ENCODE data around the gene PRKAB1.

PRKAB1 gene

DNA sequence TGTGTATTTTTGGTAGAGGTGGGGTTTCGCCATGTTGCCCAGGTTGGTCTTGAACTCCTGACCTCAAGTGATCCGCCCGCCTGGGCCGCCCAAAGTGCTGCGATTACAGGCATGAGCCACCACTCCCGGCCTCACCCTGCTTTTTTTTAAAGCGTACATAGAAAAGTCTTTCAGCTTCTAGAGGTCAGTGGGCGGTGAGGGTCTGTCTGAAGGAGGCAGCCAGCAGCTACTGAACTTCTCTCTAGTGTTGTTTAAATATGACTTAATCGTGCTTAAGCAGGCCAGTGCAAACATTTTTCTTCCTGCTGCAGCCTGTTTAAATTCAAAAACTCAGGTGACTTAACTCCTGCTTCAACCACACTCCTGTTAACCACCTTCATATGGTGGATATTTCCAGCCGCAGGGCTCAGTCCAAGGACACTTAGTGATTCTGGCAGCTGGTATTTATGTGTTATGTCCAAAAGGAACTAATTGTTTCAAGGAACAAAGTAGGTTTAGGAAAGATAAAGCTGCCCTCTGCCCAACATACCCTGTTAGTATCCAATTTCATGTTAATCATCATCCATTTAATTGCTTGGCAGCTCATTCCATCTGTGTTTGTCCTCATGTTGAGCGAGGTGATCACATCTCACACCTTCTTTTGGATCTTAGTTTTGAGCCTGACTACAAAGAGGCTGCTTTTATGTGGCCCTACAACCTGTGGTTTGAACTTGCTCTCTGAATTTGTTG lies 2.0 kb downstream of the PRKAB1 start:
- TF ChIP-seq, protein P1, sequence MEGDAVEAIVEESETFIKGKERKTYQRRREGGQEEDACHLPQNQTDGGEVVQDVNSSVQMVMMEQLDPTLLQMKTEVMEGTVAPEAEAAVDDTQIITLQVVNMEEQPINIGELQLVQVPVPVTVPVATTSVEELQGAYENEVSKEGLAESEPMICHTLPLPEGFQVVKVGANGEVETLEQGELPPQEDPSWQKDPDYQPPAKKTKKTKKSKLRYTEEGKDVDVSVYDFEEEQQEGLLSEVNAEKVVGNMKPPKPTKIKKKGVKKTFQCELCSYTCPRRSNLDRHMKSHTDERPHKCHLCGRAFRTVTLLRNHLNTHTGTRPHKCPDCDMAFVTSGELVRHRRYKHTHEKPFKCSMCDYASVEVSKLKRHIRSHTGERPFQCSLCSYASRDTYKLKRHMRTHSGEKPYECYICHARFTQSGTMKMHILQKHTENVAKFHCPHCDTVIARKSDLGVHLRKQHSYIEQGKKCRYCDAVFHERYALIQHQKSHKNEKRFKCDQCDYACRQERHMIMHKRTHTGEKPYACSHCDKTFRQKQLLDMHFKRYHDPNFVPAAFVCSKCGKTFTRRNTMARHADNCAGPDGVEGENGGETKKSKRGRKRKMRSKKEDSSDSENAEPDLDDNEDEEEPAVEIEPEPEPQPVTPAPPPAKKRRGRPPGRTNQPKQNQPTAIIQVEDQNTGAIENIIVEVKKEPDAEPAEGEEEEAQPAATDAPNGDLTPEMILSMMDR (conservative IDR thresholded peaks at IDR 0.05; ENCODE audit: control insufficient read depth, insufficient read depth, low read depth, low read length): no peak
- no peak overlapping the region for H3K4me3 ChIP-seq (ENCODE audit: control insufficient read depth, low read depth, low read length)
- no peak for DNase-seq (ENCODE audit: low read depth)

DNA sequence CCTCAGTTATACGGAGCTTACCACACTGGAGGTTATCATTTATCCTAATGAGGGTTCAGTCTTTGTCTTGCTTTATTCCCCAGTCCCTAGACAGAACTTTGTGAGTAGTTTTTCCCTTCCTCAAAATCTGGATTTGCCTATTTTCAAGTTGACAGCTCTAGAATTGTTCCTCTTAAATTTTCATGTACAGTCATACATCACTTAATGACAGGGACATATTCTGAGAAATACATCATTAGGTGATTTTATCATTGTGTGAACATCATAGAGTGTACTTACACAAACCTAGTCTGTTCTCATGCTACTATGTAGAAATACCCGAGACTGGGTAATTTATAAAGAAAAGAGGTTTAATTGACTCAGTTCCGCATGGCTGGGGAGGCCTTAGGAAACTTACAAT lies 3.1 kb downstream of the PRKAB1 start:
- H3K4me3 ChIP-seq (ENCODE audit: control insufficient read depth, low read depth, low read length): no peak overlapping the region
- no peak for DNase-seq (ENCODE audit: low read depth)
- TF ChIP-seq, protein P1 (conservative IDR thresholded peaks at IDR 0.05; ENCODE audit: control insufficient read depth, insufficient read depth, low read depth, low read length): no peak

DNA sequence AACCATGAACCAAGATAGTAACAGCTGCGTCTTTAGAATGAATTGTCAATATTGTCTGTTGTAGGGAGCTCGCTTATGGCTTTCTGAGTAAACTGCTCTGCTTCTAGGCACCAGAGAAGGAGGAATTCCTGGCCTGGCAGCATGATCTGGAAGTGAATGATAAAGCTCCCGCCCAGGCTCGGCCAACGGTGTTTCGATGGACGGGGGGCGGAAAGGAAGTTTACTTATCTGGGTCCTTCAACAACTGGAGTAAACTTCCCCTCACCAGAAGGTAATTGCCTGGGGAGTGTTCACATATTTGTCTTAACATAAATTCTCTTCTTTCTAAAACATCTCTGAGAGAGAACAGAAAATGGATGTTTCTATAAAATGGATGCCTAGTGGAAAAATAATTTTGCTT lies 4.3 kb downstream of the PRKAB1 start:
- TF ChIP-seq, protein P1 (conservative IDR thresholded peaks at IDR 0.05; ENCODE audit: control insufficient read depth, insufficient read depth, low read depth, low read length): no peak
- no peak for DNase-seq (ENCODE audit: low read depth)
- H3K4me3 ChIP-seq (ENCODE audit: control insufficient read depth, low read depth, low read length): no peak overlapping the region

DNA sequence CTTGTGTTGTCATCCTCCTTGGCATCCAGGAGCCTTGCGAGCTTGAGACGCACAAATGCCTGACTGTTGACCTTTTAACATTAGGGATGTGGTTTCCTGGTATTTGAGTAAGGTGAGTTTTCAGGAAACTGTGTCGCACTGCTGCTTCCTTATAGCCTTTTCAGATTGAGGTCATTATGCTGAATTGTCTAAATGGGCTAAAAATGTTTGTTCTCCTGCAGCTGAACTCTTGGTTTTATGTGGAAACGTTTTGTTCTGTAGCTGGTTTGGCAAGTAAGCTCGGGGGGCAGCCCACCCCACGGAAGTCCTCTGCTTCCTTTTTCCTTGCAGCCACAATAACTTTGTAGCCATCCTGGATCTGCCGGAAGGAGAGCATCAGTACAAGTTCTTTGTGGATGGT lies 5.7 kb downstream of the PRKAB1 start:
- H3K4me3 ChIP-seq (ENCODE audit: control insufficient read depth, low read depth, low read length): no peak overlapping the region
- no peak for DNase-seq (ENCODE audit: low read depth)
- TF ChIP-seq, protein P1 (conservative IDR thresholded peaks at IDR 0.05; ENCODE audit: control insufficient read depth, insufficient read depth, low read depth, low read length): no peak

DNA sequence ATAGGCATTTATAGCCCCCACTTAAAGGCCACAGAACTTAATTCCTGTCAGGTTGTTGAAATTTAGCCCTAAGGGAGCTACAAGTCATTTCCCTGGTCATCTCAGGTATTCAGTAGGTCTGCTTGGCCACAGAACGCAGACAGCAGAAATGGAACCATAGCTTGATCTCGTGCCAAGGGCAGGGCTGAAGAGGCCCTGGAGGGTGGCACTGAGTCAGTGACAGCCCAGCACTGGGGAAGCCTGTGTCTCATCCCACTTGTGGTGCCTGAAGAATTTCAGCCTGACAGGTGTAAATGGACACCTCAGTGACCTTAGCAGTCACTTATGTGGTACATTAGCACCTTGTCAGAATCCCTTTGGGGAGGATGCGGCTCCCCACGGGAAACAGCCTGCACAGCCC lies 6.6 kb downstream of the PRKAB1 start:
- TF ChIP-seq, protein P1 (conservative IDR thresholded peaks at IDR 0.05; ENCODE audit: control insufficient read depth, insufficient read depth, low read depth, low read length): no peak
- DNase-seq (ENCODE audit: low read depth): no peak

DNA sequence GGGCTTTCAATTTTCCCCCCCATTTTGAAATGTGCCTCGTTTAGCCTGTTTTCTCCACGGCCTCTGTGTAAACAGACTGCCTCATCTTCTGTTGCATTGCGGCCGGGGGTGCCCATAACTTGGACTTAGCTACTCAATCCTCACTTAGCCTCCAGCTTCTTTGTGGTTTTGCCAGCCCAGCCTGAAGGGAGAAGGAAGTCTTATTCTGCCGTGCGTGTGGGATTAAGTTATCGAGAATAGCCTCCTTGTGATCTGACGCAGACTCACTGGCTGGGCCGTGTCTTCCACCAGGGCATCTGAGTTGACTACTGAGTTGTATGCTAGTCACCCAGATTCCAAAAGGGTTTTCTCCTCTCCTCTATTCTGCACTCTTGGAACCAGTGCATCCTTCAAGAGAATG lies 8.1 kb downstream of the PRKAB1 start:
- TF ChIP-seq, protein P1 (conservative IDR thresholded peaks at IDR 0.05; ENCODE audit: control insufficient read depth, insufficient read depth, low read depth, low read length): no peak
- no peak for DNase-seq (ENCODE audit: low read depth)
- no peak overlapping the region for H3K4me3 ChIP-seq (ENCODE audit: control insufficient read depth, low read depth, low read length)

More for the DNA sequence above, 6.6 kb downstream of the PRKAB1 start:
- H3K4me3 ChIP-seq (ENCODE audit: control insufficient read depth, low read depth, low read length): no peak overlapping the region

Data from fibroblast of mammary gland (primary cell).